Measurements from ENCODE around the gene EEF1AKMT2.
"Not testable (repeated sequence)": the region's sequence is repeated elsewhere in the genome, so short reads cannot be mapped to it uniquely, and the experiment has no call there.

Gene EEF1AKMT2

GRCh38 chr10:124791547-124792348 lies at the start of gene EEF1AKMT2:
Gene EEF1AKMT2, minus strand, starts transcription at chr10:124791887. Its CDS starts 54 bp downstream, at chr10:124791833.
- DNase-seq (ENCODE audit: low spot score), result peak; percentile 55

- no peak for DNase-seq (ENCODE audit: low spot score)
These were observed 46.0 kb upstream of the EEF1AKMT2 start for GRCh38 chr10:124837687-124838086.

GRCh38 chr10:124831116-124831515 lies 39.4 kb upstream of the EEF1AKMT2 start:
- DNase-seq (ENCODE audit: low spot score), result no peak

- no peak for DNase-seq (ENCODE audit: low spot score)
These were observed 38.8 kb upstream of the EEF1AKMT2 start for GRCh38 chr10:124830445-124830844.

DNA sequence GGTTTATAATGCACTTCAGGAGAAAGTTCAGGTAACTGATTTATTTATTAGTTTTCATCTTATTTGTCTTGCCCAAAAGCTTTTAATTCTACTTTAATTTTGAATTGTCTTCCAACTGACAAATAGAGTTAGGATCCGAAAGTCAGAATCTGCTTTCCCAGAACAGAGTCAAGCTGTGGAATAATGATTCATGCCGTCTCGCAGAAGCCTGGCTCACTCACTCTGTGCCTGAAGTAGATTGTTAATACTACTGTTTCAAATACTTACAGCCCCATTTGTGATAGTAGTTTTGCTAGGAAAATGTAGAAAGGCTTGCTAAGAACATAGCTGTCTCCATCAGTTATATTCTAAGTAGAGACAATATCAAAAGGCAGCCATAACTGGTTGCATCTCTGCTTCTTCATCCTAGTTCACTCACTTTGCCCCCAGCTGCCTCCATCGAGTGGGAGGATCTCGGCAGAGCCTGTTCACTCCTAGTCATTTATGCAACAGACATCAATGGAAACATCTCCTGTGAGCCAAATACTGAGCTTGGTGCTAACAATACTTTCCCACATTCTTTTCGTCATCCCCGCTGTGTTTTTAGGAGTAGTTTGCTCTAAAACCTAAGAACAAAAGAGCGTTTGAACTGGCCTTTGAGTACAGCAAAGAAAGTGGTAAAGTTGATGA lies 37.9 kb upstream of the EEF1AKMT2 start:
- no peak for DNase-seq (ENCODE audit: low spot score)

GRCh38 chr10:124827474-124827873 lies 35.8 kb upstream of the EEF1AKMT2 start:
- peak; percentile 17 for DNase-seq (ENCODE audit: low spot score)

- no peak for DNase-seq (ENCODE audit: low spot score)
These were observed 34.6 kb upstream of the EEF1AKMT2 start for GRCh38 chr10:124826262-124826661.

GRCh38 chr10:124825702-124826101 lies 34.0 kb upstream of the EEF1AKMT2 start:
- DNase-seq (ENCODE audit: low spot score), result no peak

- DNase-seq (ENCODE audit: low spot score), result not testable (repeated sequence)
These were observed 33.2 kb upstream of the EEF1AKMT2 start for GRCh38 chr10:124824932-124825331.

DNA sequence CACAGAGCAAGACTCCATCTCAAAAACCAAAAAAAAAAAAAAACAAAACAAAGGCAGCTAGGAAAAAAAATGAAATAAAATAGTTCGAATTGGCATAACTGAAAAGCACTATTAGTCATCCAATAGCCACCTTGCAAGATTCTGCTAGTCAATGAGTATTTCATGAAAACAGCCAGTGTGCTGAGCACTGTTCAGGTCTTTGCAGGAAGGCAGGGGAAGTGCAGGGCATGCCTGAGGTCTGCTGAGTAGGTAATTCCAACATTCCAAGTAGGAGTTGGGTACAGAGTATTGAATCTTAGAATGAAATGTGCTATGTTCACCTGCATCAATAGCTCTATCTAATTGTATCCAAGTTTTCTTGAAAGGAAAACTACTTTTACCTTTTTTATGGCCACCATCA lies 32.8 kb upstream of the EEF1AKMT2 start:
- no peak for DNase-seq (ENCODE audit: low spot score)

- no peak for DNase-seq (ENCODE audit: low spot score)
These were observed 29.8 kb upstream of the EEF1AKMT2 start for GRCh38 chr10:124821520-124821919.

DNA sequence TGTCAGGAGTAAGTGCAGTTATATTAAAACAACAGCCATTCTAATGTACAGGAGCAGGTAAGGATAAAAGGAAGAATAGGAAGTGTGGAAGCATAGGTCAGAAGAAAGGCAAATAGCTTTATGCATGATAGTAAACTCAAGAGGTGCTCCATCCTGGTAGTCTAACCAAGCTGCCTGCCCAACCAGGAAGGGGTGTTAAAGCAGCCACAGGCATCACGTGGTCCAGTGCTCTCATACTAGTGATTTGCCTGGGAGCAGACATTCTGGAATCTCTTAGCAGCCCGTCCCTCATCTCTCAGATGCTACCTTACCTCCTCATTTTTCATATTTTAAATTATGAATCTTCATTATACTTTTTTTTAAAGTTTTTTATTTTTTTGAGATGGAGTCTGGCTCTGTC lies 28.4 kb upstream of the EEF1AKMT2 start:
- no peak for DNase-seq (ENCODE audit: low spot score)

DNA sequence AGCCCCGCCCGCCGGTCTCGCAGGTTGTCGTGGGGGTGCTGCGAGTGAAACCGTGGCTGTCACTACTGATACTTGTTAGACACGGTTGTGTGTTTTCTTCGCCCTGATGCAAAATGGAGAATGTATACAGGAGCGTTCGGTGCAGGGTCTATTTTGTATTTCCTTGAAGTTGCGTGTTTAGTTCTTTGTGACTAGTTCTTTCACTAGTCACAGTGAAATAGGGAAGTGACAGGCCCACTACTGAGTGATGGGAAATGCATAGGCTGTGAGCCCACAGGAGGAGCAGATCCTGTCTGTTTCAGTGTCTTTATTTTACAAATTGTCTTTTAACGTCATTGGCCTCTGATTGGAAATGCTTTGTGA lies 10.6 kb upstream of the EEF1AKMT2 start:
- no peak for DNase-seq (ENCODE audit: low spot score)

DNA sequence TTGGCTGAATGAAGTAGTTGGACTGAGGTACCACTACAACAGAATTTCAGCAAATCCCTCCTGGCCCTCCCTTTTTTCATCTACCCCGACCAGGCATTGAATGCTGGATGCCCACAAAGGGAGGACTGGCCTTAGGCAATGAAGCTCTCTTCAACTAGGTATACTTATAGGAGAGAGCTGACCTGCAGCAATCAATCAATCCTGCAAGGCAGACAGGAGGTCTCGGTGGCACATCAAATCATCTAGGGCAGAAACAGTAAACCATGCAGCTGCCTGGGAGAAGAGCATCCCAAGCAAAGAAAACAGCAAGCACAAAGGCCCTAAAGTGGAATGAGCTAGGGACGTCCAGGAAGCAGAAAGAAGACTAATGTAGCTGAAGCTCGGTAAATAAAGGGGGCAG lies 7.5 kb upstream of the EEF1AKMT2 start:
- DNase-seq (ENCODE audit: low spot score), result no peak

- no peak for DNase-seq (ENCODE audit: low spot score)
These were observed 7.1 kb upstream of the EEF1AKMT2 start for GRCh38 chr10:124798781-124799180.

DNA sequence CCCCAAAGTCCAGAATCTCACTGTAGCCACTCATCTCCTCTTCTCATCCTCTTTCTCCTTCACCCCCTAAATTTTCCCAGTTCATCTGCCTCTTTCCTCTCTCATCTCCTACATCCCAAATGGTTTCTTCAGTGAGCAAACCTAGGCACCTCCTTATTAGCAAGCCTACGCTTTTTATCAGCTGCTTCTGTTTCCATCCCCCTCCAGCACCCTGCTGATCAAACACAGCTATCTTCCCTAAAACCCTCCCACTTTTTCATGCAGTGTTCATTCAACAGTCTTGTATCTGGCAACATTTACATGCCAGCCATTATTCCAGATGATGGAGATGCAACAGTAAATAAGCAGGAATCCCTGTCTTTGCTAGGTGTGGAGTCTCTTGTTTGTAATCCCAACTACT lies 6.7 kb upstream of the EEF1AKMT2 start:
- DNase-seq (ENCODE audit: low spot score), result no peak

- DNase-seq (ENCODE audit: low spot score), result no peak
These were observed 1.3 kb upstream of the EEF1AKMT2 start for GRCh38 chr10:124792998-124793352.

GRCh38 chr10:124782900-124783299 lies 8.8 kb downstream of the EEF1AKMT2 start:
- DNase-seq (ENCODE audit: low spot score), result not testable (repeated sequence)

DNA sequence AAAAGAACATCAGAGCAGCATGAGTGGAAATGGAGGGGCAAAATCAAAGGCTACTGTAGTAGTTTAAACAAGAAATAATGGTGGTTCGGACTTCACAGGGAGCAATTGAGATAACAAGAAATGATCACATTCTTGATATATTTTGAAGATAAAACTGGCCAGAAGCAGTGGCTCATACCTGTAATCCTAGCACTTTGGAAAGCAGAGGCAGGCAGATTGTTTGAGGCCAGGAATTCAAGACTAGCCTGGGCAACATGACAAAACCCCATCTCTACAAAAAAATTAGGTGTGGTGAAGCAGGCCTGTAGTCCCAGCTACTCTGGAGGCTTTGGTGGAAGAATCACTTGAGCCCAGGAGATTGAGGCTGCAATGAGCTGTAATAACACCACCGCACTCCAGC lies 22.9 kb downstream of the EEF1AKMT2 start:
- DNase-seq (ENCODE audit: low spot score), result no peak

- no peak for DNase-seq (ENCODE audit: low spot score)
These were observed 26.4 kb downstream of the EEF1AKMT2 start for GRCh38 chr10:124765256-124765655.

GRCh38 chr10:124763267-124763666 lies 28.4 kb downstream of the EEF1AKMT2 start:
- no peak for DNase-seq (ENCODE audit: low spot score)

DNA sequence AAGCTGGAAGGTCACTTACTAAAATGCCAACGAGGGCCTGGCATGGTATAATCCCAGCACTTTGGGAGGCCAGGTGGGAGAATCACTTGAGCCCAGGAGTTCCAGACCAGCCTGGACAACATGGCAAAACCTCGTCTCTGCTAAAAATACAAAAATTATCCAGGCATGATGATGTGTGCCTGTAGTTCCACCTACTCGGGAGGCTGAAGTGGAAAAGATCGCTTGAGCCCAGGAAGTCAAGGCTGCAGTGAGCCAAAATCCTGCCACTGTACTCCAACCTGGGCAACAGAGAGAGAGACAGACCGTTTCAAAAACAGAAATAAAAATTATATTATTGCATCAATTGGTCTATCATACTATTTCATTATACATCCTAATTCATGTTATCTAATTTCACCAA lies 29.4 kb downstream of the EEF1AKMT2 start:
- no peak for DNase-seq (ENCODE audit: low spot score)

DNA sequence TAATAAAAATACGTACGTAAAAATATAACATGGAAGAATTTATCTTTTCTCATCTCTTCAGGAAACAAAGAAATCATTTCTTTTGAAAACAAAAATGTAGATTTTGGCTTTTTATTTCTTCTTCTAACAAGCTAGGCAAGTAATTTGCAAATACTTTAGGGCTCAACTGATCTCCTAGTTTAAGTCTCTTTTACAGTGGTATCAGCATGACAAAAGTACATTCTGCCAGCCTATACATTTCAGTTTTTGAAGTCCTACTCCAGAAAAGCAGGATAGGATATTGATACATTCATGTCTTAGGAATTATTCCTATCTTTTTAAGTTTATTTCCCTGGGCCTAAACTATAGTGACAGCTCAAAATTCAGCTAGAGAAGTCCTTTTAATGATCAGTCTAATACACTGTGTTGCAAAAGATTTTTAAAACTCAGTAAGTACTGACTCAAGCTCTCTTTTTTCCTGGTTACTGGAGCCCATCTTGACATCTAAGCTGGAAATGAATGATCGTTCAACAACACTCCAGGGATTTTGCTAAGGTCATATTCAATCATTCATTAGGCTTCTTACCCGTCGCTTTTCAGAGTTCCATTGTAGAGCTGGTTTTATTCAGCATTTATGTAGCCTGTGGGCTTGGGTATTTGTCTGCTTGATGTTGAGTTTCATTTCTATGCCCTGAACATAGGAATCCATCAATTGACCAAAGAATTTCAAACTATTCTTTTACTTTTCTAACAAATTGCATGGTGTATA lies 35.4 kb downstream of the EEF1AKMT2 start:
- DNase-seq (ENCODE audit: low spot score), result no peak
